Sigmoid colon (tissue), 4 donors: ENCODE data around the gene TTC31.

Source experiments
- EP300 ChIP-seq, 4 donors: sonication (generic); formaldehyde crosslinking; IDR thresholded peaks; one replicate each; pipeline ENCODE4 v1.6.1; 2017; ENCODE audit warnings: antibody characterized with exemption in 4 of 4
- POLR2AphosphoS5 ChIP-seq, 4 donors: sonication (generic); formaldehyde crosslinking; IDR thresholded peaks; one replicate each; pipeline ENCODE4 v1.6.1; 2017; ENCODE audit warnings: antibody characterized with exemption in 4 of 4
- TF ChIP-seq, protein P1 (sequence below), 4 experiments: fragments of 450-650 bp in 3 of 4; fragments of 200-600 bp in 1 of 4; IDR thresholded peaks; one replicate each; pipeline ENCODE4 v1.5.1; 2016 to 2019; ENCODE audit warnings: antibody characterized with exemption in 4 of 4, mild to moderate bottlenecking in 3 of 4, moderate library complexity in 2 of 4

DNA sequence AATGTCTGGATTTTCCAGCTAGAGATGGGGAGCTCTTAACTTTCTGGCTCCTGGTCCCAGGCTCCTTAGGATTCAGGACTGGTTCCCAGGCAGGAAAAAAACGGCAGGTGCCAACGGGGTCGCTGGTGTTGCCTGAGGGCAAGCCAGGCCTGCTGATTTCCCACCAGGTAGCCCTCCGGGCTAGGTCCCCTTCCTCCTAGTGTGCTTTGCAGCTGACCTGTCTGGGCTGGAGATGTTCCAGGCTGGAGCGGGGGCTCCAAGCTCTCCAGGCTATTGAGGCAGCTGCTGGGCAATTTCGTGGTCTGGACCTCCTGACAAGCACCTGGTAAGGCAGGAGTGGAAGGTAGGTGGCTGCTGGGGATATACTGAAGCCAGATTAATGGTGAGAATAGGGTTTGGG is 8.4 kb upstream of the TTC31 start:
- TF ChIP-seq POLR2AphosphoS5 (IDR thresholded peaks at IDR 0.05) (no peak), EP300 (IDR thresholded peaks at IDR 0.05) (no peak)
- TF ChIP-seq, protein P1, sequence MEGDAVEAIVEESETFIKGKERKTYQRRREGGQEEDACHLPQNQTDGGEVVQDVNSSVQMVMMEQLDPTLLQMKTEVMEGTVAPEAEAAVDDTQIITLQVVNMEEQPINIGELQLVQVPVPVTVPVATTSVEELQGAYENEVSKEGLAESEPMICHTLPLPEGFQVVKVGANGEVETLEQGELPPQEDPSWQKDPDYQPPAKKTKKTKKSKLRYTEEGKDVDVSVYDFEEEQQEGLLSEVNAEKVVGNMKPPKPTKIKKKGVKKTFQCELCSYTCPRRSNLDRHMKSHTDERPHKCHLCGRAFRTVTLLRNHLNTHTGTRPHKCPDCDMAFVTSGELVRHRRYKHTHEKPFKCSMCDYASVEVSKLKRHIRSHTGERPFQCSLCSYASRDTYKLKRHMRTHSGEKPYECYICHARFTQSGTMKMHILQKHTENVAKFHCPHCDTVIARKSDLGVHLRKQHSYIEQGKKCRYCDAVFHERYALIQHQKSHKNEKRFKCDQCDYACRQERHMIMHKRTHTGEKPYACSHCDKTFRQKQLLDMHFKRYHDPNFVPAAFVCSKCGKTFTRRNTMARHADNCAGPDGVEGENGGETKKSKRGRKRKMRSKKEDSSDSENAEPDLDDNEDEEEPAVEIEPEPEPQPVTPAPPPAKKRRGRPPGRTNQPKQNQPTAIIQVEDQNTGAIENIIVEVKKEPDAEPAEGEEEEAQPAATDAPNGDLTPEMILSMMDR (IDR thresholded peaks at IDR 0.05): no peak
